Transverse colon (tissue), 4 donors: ENCODE measurements around the gene NAALADL2. TPM values are rescaled to one million over a fixed set of nuclear protein-coding genes. Genes with fewer than 3 reads are reported as not detected.

Source experiments
- DNase-seq: peaks from one replicate; pipeline ENCODE4 v3.0.0-alpha.2; 2019
- H3K27ac ChIP-seq, 4 donors: fragments of 200-600 bp; sonication (generic); 2 replicates each; pipeline ENCODE4 v1.5.1; 2016 to 2018; ENCODE audit warnings: inconsistent platforms in 4 of 4
- H3K27me3 ChIP-seq: fragments of 200-600 bp; sonication (generic); 2 replicates; pipeline ENCODE4 v1.5.1; 2017; ENCODE audit warnings: inconsistent platforms
- H3K36me3 ChIP-seq, 4 donors: fragments of 200-600 bp; sonication (generic); 2 replicates each; pipeline ENCODE4 v1.5.1; 2017 to 2019; ENCODE audit warnings: inconsistent platforms in 4 of 4
- H3K4me1 ChIP-seq, 4 donors: fragments of 200-600 bp; sonication (generic); 2 replicates each; pipeline ENCODE4 v1.5.1; 2017 to 2020; ENCODE audit warnings: inconsistent platforms in 4 of 4
- H3K4me3 ChIP-seq, 4 donors: fragments of 200-600 bp; sonication (generic); 1 replicate in 1 of 4; 2 replicates in 3 of 4; pipeline versions ENCODE4 v1.5.1 to v1.6.1; 2017 to 2019; ENCODE audit warnings: inconsistent platforms in 4 of 4
- H3K9me3 ChIP-seq, 2 donors: fragments of 200-600 bp; sonication (generic); 2 replicates each; pipeline ENCODE4 v1.5.1; 2017 to 2019; ENCODE audit warnings: inconsistent platforms in 2 of 2
- CTCF ChIP-seq, 5 experiments: fragments of 200-600 bp in 3 of 5; fragments of 450-650 bp in 2 of 5; sonication (generic) in 3 of 5; IDR thresholded peaks; 1 replicate in 2 of 5; 2 replicates in 3 of 5; pipeline ENCODE4 v1.5.1; 2016 to 2017; ENCODE audit warnings: antibody characterized with exemption in 5 of 5, inconsistent platforms in 3 of 5, mild to moderate bottlenecking in 2 of 5, moderate library complexity in 1 of 5
- EP300 ChIP-seq: sonication (generic); formaldehyde crosslinking; IDR thresholded peaks from one replicate; pipeline ENCODE4 v1.6.1; 2017; ENCODE audit warnings: antibody characterized with exemption, low read depth
- POLR2A ChIP-seq: fragments of 450-650 bp; IDR thresholded peaks from one replicate; pipeline ENCODE4 v1.6.1; 2016; ENCODE audit warnings: antibody characterized with exemption, mild to moderate bottlenecking, moderate library complexity
- POLR2AphosphoS5 ChIP-seq, 3 donors: sonication (generic); formaldehyde crosslinking; IDR thresholded peaks; one replicate each; pipeline ENCODE4 v1.6.1; 2016; ENCODE audit warnings: antibody characterized with exemption in 3 of 3
- WGBS, 2 donors: methylation state at CpG; one replicate each; pipeline ENCODE4 v1.1.5; 2018; ENCODE audit warnings: low coverage in 1 of 2; 5-methylcytosine and 5-hydroxymethylcytosine counted together
- in situ Hi-C, 4 donors: fragments of 200-750 bp; cut with MboI; loops; one replicate each; pipeline versions ENCODE4 v1.15.0 to v1.15.1; 2017; ENCODE audit warnings: low sequenced_read_pairs in 3 of 4, low pct_ligation_motif_present in 1 of 4, low pct_unique_long_range_greater_than_20kb in 1 of 4
- intact Hi-C: fragments of 100-400 bp; cut with DNase I; formaldehyde crosslinking; loops from one replicate; pipeline ENCODE4 v1.15.1; 2023; ENCODE audit warnings: low total_unique reads
- total RNA-seq, 4 donors: library from RNA; depleted of rRNA; stranded (reverse); fragments of >200 nt; gene quantifications; one replicate each; pipeline ENCODE4 v1.1.0, GENCODE V29; 2016

NAALADL2 gene
- total RNA-seq, 4 donors from 2014 or later = 10.1 to 22.7 (median 15.1) TPM

DNA sequence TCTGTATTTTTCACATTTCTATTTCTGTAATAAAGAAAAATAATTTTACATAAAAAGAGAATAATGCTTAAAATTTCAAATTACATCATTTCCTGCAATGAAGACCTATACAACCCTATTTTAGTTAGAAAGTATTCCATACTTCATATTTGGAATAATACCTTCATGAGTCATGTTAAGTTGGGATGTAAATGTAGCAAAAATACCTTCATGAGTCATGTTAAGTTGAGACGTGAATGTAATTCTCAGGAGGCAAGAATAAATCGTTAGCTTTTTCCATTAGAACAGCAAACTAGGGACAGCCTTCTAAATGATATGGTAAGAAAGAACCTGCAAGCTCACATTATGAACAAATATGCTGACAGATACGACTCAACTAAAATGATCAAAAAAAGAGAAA lies 91.9 kb downstream of the NAALADL2 start:
- Histone ChIP-seq H3K36me3 (no peaks in the 10 kb centered on the region), H3K27ac (no peak overlapping the region), H3K9me3 (no peaks in the 10 kb centered on the region), H3K4me1 (peaks cover 0 to 16% (median 2%) of the 10 kb centered on the region in 4 donors), H3K27me3 (no peaks in the 10 kb centered on the region), H3K4me3 (no peak overlapping the region)
- no peak for DNase-seq
- TF ChIP-seq POLR2AphosphoS5 (IDR thresholded peaks at IDR 0.05) (no peak), POLR2A (no peak), CTCF (IDR thresholded peaks at IDR 0.05) (no peak), EP300 (no peak)
- intact Hi-C loops = no loop called here
- in situ Hi-C loops = no loop called here
- 80% methylated on average over 3 of the region's 3 CpGs for WGBS, 2 donors

DNA sequence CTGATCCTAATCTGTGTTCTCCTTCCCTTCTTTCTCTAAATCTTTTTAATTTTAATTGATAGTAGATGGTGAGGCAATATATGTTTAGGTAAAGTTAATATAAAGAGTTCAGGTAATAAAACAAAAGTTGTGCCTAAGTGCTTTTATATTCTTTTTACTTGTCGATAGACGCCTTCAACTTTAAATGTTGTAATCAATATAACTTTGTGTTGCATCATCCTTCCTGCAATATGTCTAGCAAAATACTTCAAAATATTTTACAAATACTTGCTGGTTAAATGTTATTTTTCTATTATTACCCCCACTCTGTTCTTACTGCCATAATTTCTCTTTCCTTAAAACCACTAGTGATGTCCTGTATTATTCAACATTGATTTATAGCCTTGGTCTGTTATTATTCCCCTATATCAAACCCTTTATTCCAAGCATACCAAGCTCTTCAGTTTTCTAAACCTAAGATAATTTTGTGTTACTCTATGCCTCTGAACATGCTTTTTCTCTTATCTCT lies 92.4 kb downstream of the NAALADL2 start:
- Histone ChIP-seq H3K9me3 (no peaks in the 10 kb centered on the region), H3K27me3 (no peaks in the 10 kb centered on the region), H3K27ac (no peak overlapping the region), H3K4me1 (peaks cover 0 to 15% (median 2%) of the 10 kb centered on the region in 4 donors), H3K36me3 (no peaks in the 10 kb centered on the region), H3K4me3 (no peak overlapping the region)
- in situ Hi-C loops (no loop called here), intact Hi-C loops (no loop called here)
- no peak for TF ChIP-seq POLR2AphosphoS5 (IDR thresholded peaks at IDR 0.05)
- no peak for TF ChIP-seq CTCF (IDR thresholded peaks at IDR 0.05)
- no peak for TF ChIP-seq EP300
- no peak for TF ChIP-seq POLR2A
- 84 to 95% methylated on average over 2 of the region's 2 CpGs for WGBS, 2 donors
- no peak for DNase-seq

DNA sequence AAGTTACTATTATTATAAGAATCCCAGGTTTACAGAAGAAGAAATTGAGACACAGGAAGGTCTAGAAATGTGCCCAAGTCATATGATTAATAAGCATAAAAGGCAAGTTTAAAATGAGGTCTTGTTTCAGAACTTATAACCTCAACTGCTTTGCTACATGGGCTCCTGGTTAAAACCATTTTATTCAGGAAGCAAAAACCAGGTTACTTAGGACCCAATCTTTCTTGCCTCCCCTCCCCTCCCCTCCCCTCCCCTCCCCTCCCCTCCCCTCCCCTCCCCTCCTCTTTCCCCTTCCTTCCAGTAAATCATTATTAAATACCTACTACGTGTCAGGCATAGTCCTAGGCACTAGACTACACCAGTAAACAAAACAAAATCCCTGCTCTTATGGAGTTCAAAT lies 93.9 kb downstream of the NAALADL2 start:
- in situ Hi-C loops = no loop called here
- WGBS, 2 donors = 60 to 71% methylated on average over 1 of the region's 1 CpG
- intact Hi-C loops = no loop called here
- Histone ChIP-seq H3K4me3 (no peak overlapping the region), H3K27ac (no peak overlapping the region), H3K36me3 (no peaks in the 10 kb centered on the region), H3K4me1 (peaks cover 0 to 7% (median 2%) of the 10 kb centered on the region in 4 donors), H3K27me3 (no peaks in the 10 kb centered on the region), H3K9me3 (no peaks in the 10 kb centered on the region)
- no peak for DNase-seq
- no peak for TF ChIP-seq POLR2A
- TF ChIP-seq EP300 = no peak

DNA sequence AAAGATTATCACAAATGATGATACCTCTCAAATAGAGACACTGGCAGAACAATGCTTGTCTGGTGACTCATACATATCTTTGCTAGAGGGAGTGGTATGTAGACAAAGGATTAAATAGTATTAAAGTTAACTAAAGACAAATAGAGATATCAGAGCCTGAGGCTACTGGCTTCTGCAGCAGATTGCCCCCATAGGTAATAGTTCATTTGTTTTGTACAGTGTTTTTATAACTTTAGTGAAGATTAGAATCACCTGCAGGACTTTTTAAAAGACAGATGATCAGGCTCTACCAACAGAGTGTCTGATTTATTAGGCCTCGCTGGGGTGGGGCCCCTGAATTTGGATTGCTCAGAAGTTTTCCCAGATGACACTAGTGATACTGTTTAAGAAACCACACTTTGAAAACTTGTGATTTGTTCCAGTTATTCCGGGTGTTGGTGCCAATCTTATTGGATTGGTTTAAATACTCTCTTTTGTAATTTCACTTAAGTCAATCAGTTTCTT lies 96.4 kb downstream of the NAALADL2 start:
- no peak for TF ChIP-seq POLR2A
- TF ChIP-seq CTCF (IDR thresholded peaks at IDR 0.05) = no peak
- no peak for TF ChIP-seq EP300
- intact Hi-C loops = no loop called here
- WGBS, 2 donors = 46 to 72% methylated on average over 2 of the region's 2 CpGs
- in situ Hi-C loops = no loop called here
- Histone ChIP-seq H3K4me1 (peaks cover 0 to 5% (median 0%) of the 10 kb centered on the region in 4 donors), H3K4me3 (no peak overlapping the region), H3K27me3 (no peaks in the 10 kb centered on the region), H3K27ac (no peak overlapping the region), H3K9me3 (no peaks in the 10 kb centered on the region), H3K36me3 (no peaks in the 10 kb centered on the region)
- DNase-seq = no peak

DNA sequence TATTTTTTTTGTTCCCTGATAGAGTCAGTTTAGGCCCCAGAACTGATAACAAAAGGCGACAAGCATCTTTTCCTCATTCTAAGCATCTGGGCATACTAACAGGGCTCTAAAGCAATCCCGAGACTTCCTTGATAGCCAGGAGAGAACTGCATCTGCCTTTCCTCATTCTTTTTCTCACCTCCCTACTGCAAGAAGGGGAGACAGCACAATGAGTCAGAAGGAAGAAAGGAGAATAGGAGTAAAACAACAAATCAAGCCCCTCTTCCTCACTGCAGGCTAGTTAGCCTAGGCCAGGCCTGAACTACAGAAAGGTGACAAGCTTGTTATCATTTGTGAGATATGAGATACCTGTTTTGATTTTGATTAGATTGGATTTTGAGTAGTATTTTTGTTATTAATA lies 97.9 kb downstream of the NAALADL2 start:
- no peak overlapping the region for H3K27ac ChIP-seq
- in situ Hi-C loops = no loop called here

More for the DNA sequence above, 97.9 kb downstream of the NAALADL2 start:
- 83 to 84% methylated on average over 2 of the region's 2 CpGs for WGBS, 2 donors
- intact Hi-C loops = no loop called here
- Histone ChIP-seq H3K9me3 (no peaks in the 10 kb centered on the region), H3K36me3 (no peaks in the 10 kb centered on the region), H3K4me1 (peaks cover 0 to 5% (median 0%) of the 10 kb centered on the region in 4 donors), H3K4me3 (no peak overlapping the region), H3K27me3 (no peaks in the 10 kb centered on the region)
- TF ChIP-seq EP300 = no peak
- no peak for TF ChIP-seq POLR2A
- TF ChIP-seq CTCF (IDR thresholded peaks at IDR 0.05) = no peak
- no peak for TF ChIP-seq POLR2AphosphoS5 (IDR thresholded peaks at IDR 0.05)
- no peak for DNase-seq
